ENCODE results near the gene ULK3. TPM values are rescaled to one million over a fixed set of nuclear protein-coding genes. Genes with fewer than 3 reads are reported as not detected.

The ULK3 gene
- total and polyA plus RNA-seq, 9 donors: 28.8 to 44.9 (median 35.7) TPM

GRCh38 chr15:74843445-74843828 lies 481 bp upstream of the ULK3 start:
- H3K27ac ChIP-seq (ENCODE audit: low read length): peak overlapping the region; percentile 84
- no peaks in the 10 kb centered on the region for H3K27me3 ChIP-seq (ENCODE audit: control insufficient read depth, insufficient read depth, low read length)
- H3K4me3 ChIP-seq (ENCODE audit: low read length): peak overlapping the region; percentile 60
- peaks cover 28% of the 10 kb centered on the region for H3K4me1 ChIP-seq (ENCODE audit: control insufficient read depth, insufficient read depth, low read length)
- H3K9me3 ChIP-seq (replicated peaks; ENCODE audit: control insufficient read depth, low read depth, low read length): no peaks in the 10 kb centered on the region
- DNase-seq: no peak
- 0% methylated on average over 10 of the region's 18 CpGs for WGBS (ENCODE audit: insufficient coverage)
- H3K36me3 ChIP-seq (ENCODE audit: control insufficient read depth, insufficient read depth, low read length): peaks cover 52% of the 10 kb centered on the region

GRCh38 chr15:74841891-74842373 lies 1.0 kb downstream of the ULK3 start:
- Histone ChIP-seq H3K27me3 (ENCODE audit: control insufficient read depth, insufficient read depth, low read length) (no peaks in the 10 kb centered on the region), H3K36me3 (ENCODE audit: control insufficient read depth, insufficient read depth, low read length) (peaks cover 54% of the 10 kb centered on the region), H3K27ac (ENCODE audit: low read length) (peak overlapping the region; percentile 78), H3K4me3 (ENCODE audit: low read length) (peak overlapping the region; percentile 81), H3K4me1 (ENCODE audit: control insufficient read depth, insufficient read depth, low read length) (peaks cover 28% of the 10 kb centered on the region), H3K9me3 (replicated peaks; ENCODE audit: control insufficient read depth, low read depth, low read length) (no peaks in the 10 kb centered on the region)
- no peak for DNase-seq
- WGBS (ENCODE audit: insufficient coverage): 79% methylated on average over 10 of the region's 14 CpGs

- DNase-seq: no peak
- H3K9me3 ChIP-seq (replicated peaks; ENCODE audit: control insufficient read depth, low read depth, low read length): no peaks in the 10 kb centered on the region
- peaks cover 61% of the 10 kb centered on the region for H3K36me3 ChIP-seq (ENCODE audit: control insufficient read depth, insufficient read depth, low read length)
- H3K27me3 ChIP-seq (ENCODE audit: control insufficient read depth, insufficient read depth, low read length): no peaks in the 10 kb centered on the region
- WGBS (ENCODE audit: insufficient coverage): 82% methylated on average over 9 of the region's 9 CpGs
- H3K4me3 ChIP-seq (ENCODE audit: low read length): no peak overlapping the region
- peaks cover 28% of the 10 kb centered on the region for H3K4me1 ChIP-seq (ENCODE audit: control insufficient read depth, insufficient read depth, low read length)
- H3K27ac ChIP-seq (ENCODE audit: low read length): no peak overlapping the region
Measured at GRCh38 chr15:74840851-74841775, 1.8 kb downstream of the ULK3 start.

- Histone ChIP-seq H3K27me3 (ENCODE audit: control insufficient read depth, insufficient read depth, low read length) (no peaks in the 10 kb centered on the region), H3K4me3 (ENCODE audit: low read length) (no peak overlapping the region), H3K36me3 (ENCODE audit: control insufficient read depth, insufficient read depth, low read length) (peaks cover 54% of the 10 kb centered on the region), H3K9me3 (replicated peaks; ENCODE audit: control insufficient read depth, low read depth, low read length) (no peaks in the 10 kb centered on the region), H3K27ac (ENCODE audit: low read length) (no peak overlapping the region), H3K4me1 (ENCODE audit: control insufficient read depth, insufficient read depth, low read length) (peaks cover 26% of the 10 kb centered on the region)
- no peak for DNase-seq
- WGBS (ENCODE audit: insufficient coverage): 71% methylated on average over 25 of the region's 31 CpGs
Measured at GRCh38 chr15:74839526-74840395, 3.2 kb downstream of the ULK3 start.

- 92% methylated on average over 7 of the region's 11 CpGs for WGBS (ENCODE audit: insufficient coverage)
- Histone ChIP-seq H3K4me1 (ENCODE audit: control insufficient read depth, insufficient read depth, low read length) (peaks cover 21% of the 10 kb centered on the region), H3K9me3 (replicated peaks; ENCODE audit: control insufficient read depth, low read depth, low read length) (no peaks in the 10 kb centered on the region), H3K36me3 (ENCODE audit: control insufficient read depth, insufficient read depth, low read length) (peaks cover 50% of the 10 kb centered on the region), H3K27me3 (ENCODE audit: control insufficient read depth, insufficient read depth, low read length) (no peaks in the 10 kb centered on the region), H3K4me3 (ENCODE audit: low read length) (no peak overlapping the region), H3K27ac (ENCODE audit: low read length) (no peak overlapping the region)
- DNase-seq: no peak
Measured at GRCh38 chr15:74838746-74839525, 4.0 kb downstream of the ULK3 start.

- WGBS (ENCODE audit: insufficient coverage): 93% methylated on average over 8 of the region's 10 CpGs
- no peak overlapping the region for H3K4me3 ChIP-seq (ENCODE audit: low read length)
- H3K27ac ChIP-seq (ENCODE audit: low read length): no peak overlapping the region
- H3K4me1 ChIP-seq (ENCODE audit: control insufficient read depth, insufficient read depth, low read length): peaks cover 21% of the 10 kb centered on the region
- no peaks in the 10 kb centered on the region for H3K27me3 ChIP-seq (ENCODE audit: control insufficient read depth, insufficient read depth, low read length)
- DNase-seq: no peak
- H3K36me3 ChIP-seq (ENCODE audit: control insufficient read depth, insufficient read depth, low read length): peaks cover 50% of the 10 kb centered on the region
- no peaks in the 10 kb centered on the region for H3K9me3 ChIP-seq (replicated peaks; ENCODE audit: control insufficient read depth, low read depth, low read length)
Measured at GRCh38 chr15:74838137-74838516, 4.8 kb downstream of the ULK3 start.

GRCh38 chr15:74837482-74838136 lies 5.3 kb downstream of the ULK3 start:
- no peak for DNase-seq
- Histone ChIP-seq H3K4me1 (ENCODE audit: control insufficient read depth, insufficient read depth, low read length) (peaks cover 26% of the 10 kb centered on the region), H3K9me3 (replicated peaks; ENCODE audit: control insufficient read depth, low read depth, low read length) (no peaks in the 10 kb centered on the region), H3K4me3 (ENCODE audit: low read length) (no peak overlapping the region), H3K27me3 (ENCODE audit: control insufficient read depth, insufficient read depth, low read length) (no peaks in the 10 kb centered on the region), H3K27ac (ENCODE audit: low read length) (no peak overlapping the region), H3K36me3 (ENCODE audit: control insufficient read depth, insufficient read depth, low read length) (peaks cover 50% of the 10 kb centered on the region)
- WGBS (ENCODE audit: insufficient coverage): 81% methylated on average over 10 of the region's 15 CpGs

- DNase-seq: no peak
- Histone ChIP-seq H3K27me3 (ENCODE audit: control insufficient read depth, insufficient read depth, low read length) (no peaks in the 10 kb centered on the region), H3K27ac (ENCODE audit: low read length) (no peak overlapping the region), H3K36me3 (ENCODE audit: control insufficient read depth, insufficient read depth, low read length) (peaks cover 50% of the 10 kb centered on the region), H3K9me3 (replicated peaks; ENCODE audit: control insufficient read depth, low read depth, low read length) (no peaks in the 10 kb centered on the region), H3K4me3 (ENCODE audit: low read length) (no peak overlapping the region), H3K4me1 (ENCODE audit: control insufficient read depth, insufficient read depth, low read length) (peaks cover 27% of the 10 kb centered on the region)
- WGBS (ENCODE audit: insufficient coverage): 71% methylated on average over 3 of the region's 7 CpGs
Measured at GRCh38 chr15:74836846-74837245, 6.1 kb downstream of the ULK3 start.

- no peak overlapping the region for H3K27ac ChIP-seq (ENCODE audit: low read length)
- WGBS (ENCODE audit: insufficient coverage): 33% methylated on average over 2 of the region's 5 CpGs
- H3K36me3 ChIP-seq (ENCODE audit: control insufficient read depth, insufficient read depth, low read length): peaks cover 41% of the 10 kb centered on the region
- no peaks in the 10 kb centered on the region for H3K27me3 ChIP-seq (ENCODE audit: control insufficient read depth, insufficient read depth, low read length)
- no peak overlapping the region for H3K4me3 ChIP-seq (ENCODE audit: low read length)
- peaks cover 37% of the 10 kb centered on the region for H3K4me1 ChIP-seq (ENCODE audit: control insufficient read depth, insufficient read depth, low read length)
- no peaks in the 10 kb centered on the region for H3K9me3 ChIP-seq (replicated peaks; ENCODE audit: control insufficient read depth, low read depth, low read length)
- DNase-seq: no peak
Measured at GRCh38 chr15:74835312-74835823, 7.6 kb downstream of the ULK3 start.

All from muscle of leg (tissue), 11 donors.